Mesenchymal stem cell (in vitro differentiated cells and primary cell): ENCODE measurements around the gene FGF7.

Experiments used
- DNase-seq: peaks from one replicate; pipeline ENCODE4 v3.0.0-alpha.2; 2013
- H2AFZ ChIP-seq: one replicate; pipeline ENCODE4 v1.6.1; 2013; ENCODE audit warnings: low read depth, mild to moderate bottlenecking, control low read depth, inconsistent platforms, low read length, moderate library complexity
- H2AK5ac ChIP-seq: 2 replicates; pipeline ENCODE4 v1.6.1; 2013; ENCODE audit warnings: low read length, moderate library complexity, mild to moderate bottlenecking, inconsistent platforms; ENCODE audit not compliant: severe bottlenecking
- H2BK120ac ChIP-seq: one replicate; pipeline ENCODE4 v1.6.1; 2013; ENCODE audit warnings: low read depth, mild to moderate bottlenecking, inconsistent platforms, low read length, moderate library complexity
- H2BK12ac ChIP-seq, 2 experiments: one replicate each; pipeline ENCODE4 v1.6.1; 2013; ENCODE audit warnings: inconsistent platforms in 2 of 2, low read length in 2 of 2, mild to moderate bottlenecking in 2 of 2, moderate library complexity in 2 of 2, control low read depth in 1 of 2
- H2BK15ac ChIP-seq: one replicate; pipeline ENCODE4 v1.6.1; 2013; ENCODE audit warnings: mild to moderate bottlenecking, low read depth, inconsistent platforms; ENCODE audit not compliant: poor library complexity, severe bottlenecking
- H2BK5ac ChIP-seq: 2 replicates; pipeline ENCODE4 v1.6.1; 2013; ENCODE audit warnings: low read depth, mild to moderate bottlenecking, low read length, control low read depth, inconsistent platforms; ENCODE audit not compliant: poor library complexity, severe bottlenecking
- H3K14ac ChIP-seq, 2 experiments: one replicate each; pipeline ENCODE4 v1.6.1; 2013; ENCODE audit warnings: inconsistent platforms in 2 of 2, low read length in 2 of 2, control low read depth in 1 of 2, mild to moderate bottlenecking in 1 of 2, moderate library complexity in 1 of 2
- H3K18ac ChIP-seq, 2 experiments: one replicate each; pipeline ENCODE4 v1.6.1; 2013; ENCODE audit warnings: inconsistent platforms in 2 of 2, low read length in 2 of 2, control low read depth in 1 of 2, low read depth in 1 of 2, mild to moderate bottlenecking in 1 of 2
- H3K23ac ChIP-seq, 2 experiments: one replicate each; pipeline ENCODE4 v1.6.1; 2013; ENCODE audit warnings: inconsistent platforms in 2 of 2, low read length in 2 of 2, mild to moderate bottlenecking in 2 of 2, moderate library complexity in 2 of 2, control low read depth in 1 of 2
- H3K27ac ChIP-seq: 2 replicates; pipeline ENCODE4 v1.5.1; 2013; ENCODE audit warnings: mild to moderate bottlenecking, moderate library complexity, low read length, control low read depth, inconsistent platforms; ENCODE audit not compliant: poor library complexity, severe bottlenecking
- H3K27me3 ChIP-seq, 2 experiments: 2 replicates each; pipeline versions ENCODE4 v1.6.1 to v1.7.0; 2013; ENCODE audit warnings: low read length in 2 of 2, mild to moderate bottlenecking in 2 of 2, moderate library complexity in 2 of 2, control low read depth in 1 of 2, inconsistent platforms in 1 of 2; ENCODE audit not compliant: control insufficient read depth in 1 of 2, insufficient read depth in 1 of 2
- H3K36me3 ChIP-seq, 2 experiments: 2 replicates each; pipeline versions ENCODE4 v1.6.1 to v1.7.0; 2013; ENCODE audit warnings: low read length in 2 of 2, control low read depth in 1 of 2, inconsistent platforms in 1 of 2, low read depth in 1 of 2, mild to moderate bottlenecking in 1 of 2; ENCODE audit not compliant: insufficient read depth in 2 of 2, control insufficient read depth in 1 of 2
- H3K4ac ChIP-seq, 2 experiments: one replicate each; pipeline ENCODE4 v1.6.1; 2013; ENCODE audit warnings: inconsistent platforms in 2 of 2, low read length in 2 of 2, mild to moderate bottlenecking in 2 of 2, moderate library complexity in 2 of 2, control low read depth in 1 of 2, low read depth in 1 of 2
- H3K4me1 ChIP-seq: 2 replicates; pipeline ENCODE4 v1.6.1; 2013; ENCODE audit warnings: low read depth, low read length, control low read depth; ENCODE audit not compliant: control insufficient read depth, insufficient read depth
- H3K4me2 ChIP-seq: 2 replicates; pipeline ENCODE4 v1.6.1; 2013; ENCODE audit warnings: low read length, mild to moderate bottlenecking, inconsistent platforms; ENCODE audit not compliant: poor library complexity, severe bottlenecking
- H3K4me3 ChIP-seq, 2 experiments: 2 replicates each; pipeline versions ENCODE4 v1.5.1 to v1.7.0; 2013; ENCODE audit warnings: low read length in 2 of 2, mild to moderate bottlenecking in 2 of 2, control low read depth in 1 of 2, low read depth in 1 of 2; ENCODE audit not compliant: insufficient read depth in 1 of 2
- H3K79me1 ChIP-seq: replicated peaks from 2 replicates; pipeline ENCODE4 v1.6.1; 2013; ENCODE audit warnings: mild to moderate bottlenecking, control low read depth, low read length, inconsistent platforms; ENCODE audit not compliant: poor library complexity, severe bottlenecking
- H3K9ac ChIP-seq: 2 replicates; pipeline ENCODE4 v1.7.0; 2013; ENCODE audit warnings: mild to moderate bottlenecking, low read length, moderate library complexity
- H3K9me3 ChIP-seq: 2 replicates; pipeline ENCODE4 v1.7.0; 2013; ENCODE audit warnings: mild to moderate bottlenecking, low read length; ENCODE audit not compliant: control insufficient read depth
- H4K8ac ChIP-seq: one replicate; pipeline ENCODE4 v1.6.1; 2013; ENCODE audit warnings: inconsistent platforms, mild to moderate bottlenecking, low read length, moderate library complexity
- H4K91ac ChIP-seq: one replicate; pipeline ENCODE4 v1.6.1; 2013; ENCODE audit warnings: mild to moderate bottlenecking, low read length, inconsistent platforms
- WGBS: methylation state at CpG from one replicate; pipeline ENCODE4 v1.1.7; 2013; ENCODE audit warnings: mixed read lengths; 5-methylcytosine and 5-hydroxymethylcytosine counted together

Gene FGF7

GRCh38 chr15:49410641-49411040 is 12.4 kb upstream of the FGF7 start:
- no peaks in the 10 kb centered on the region for H3K4me1 ChIP-seq
- H4K8ac ChIP-seq = no peak overlapping the region
- no peaks in the 10 kb centered on the region for H3K79me1 ChIP-seq
- H3K27me3 ChIP-seq = no peaks in the 10 kb centered on the region
- H3K4ac ChIP-seq = no peak overlapping the region
- H3K18ac ChIP-seq = no peak overlapping the region
- no peak overlapping the region for H2BK15ac ChIP-seq
- H3K27ac ChIP-seq = no peak overlapping the region
- H4K91ac ChIP-seq = no peak overlapping the region
- H2BK5ac ChIP-seq = no peak overlapping the region
- DNase-seq = no peak
- H2BK12ac ChIP-seq = no peak overlapping the region
- H2AFZ ChIP-seq = no peak overlapping the region
- H2AK5ac ChIP-seq = no peak overlapping the region
- no peak overlapping the region for H2BK120ac ChIP-seq
- H3K9ac ChIP-seq = no peak overlapping the region
- no peaks in the 10 kb centered on the region for H3K36me3 ChIP-seq
- no peaks in the 10 kb centered on the region for H3K9me3 ChIP-seq
- H3K4me3 ChIP-seq = no peak overlapping the region
- no peak overlapping the region for H3K23ac ChIP-seq
- H3K4me2 ChIP-seq = no peak overlapping the region
- no peak overlapping the region for H3K14ac ChIP-seq

- H2BK15ac ChIP-seq = no peak overlapping the region
- no peaks in the 10 kb centered on the region for H3K4me1 ChIP-seq
- H3K9me3 ChIP-seq = no peaks in the 10 kb centered on the region
- no peaks in the 10 kb centered on the region for H3K79me1 ChIP-seq
- no peak overlapping the region for H2BK120ac ChIP-seq
- no peak overlapping the region for H3K18ac ChIP-seq
- H3K23ac ChIP-seq = no peak overlapping the region
- no peaks in the 10 kb centered on the region for H3K27me3 ChIP-seq
- no peak overlapping the region for H3K9ac ChIP-seq
- no peak overlapping the region for H4K91ac ChIP-seq
- H2BK5ac ChIP-seq = no peak overlapping the region
- H3K4ac ChIP-seq = no peak overlapping the region
- H3K27ac ChIP-seq = no peak overlapping the region
- no peak overlapping the region for H3K4me2 ChIP-seq
- no peak overlapping the region for H2AFZ ChIP-seq
- no peak overlapping the region for H2AK5ac ChIP-seq
- no peak overlapping the region for H4K8ac ChIP-seq
- DNase-seq = no peak
- H3K14ac ChIP-seq = no peak overlapping the region
- no peak overlapping the region for H2BK12ac ChIP-seq
- no peak overlapping the region for H3K4me3 ChIP-seq
- no peaks in the 10 kb centered on the region for H3K36me3 ChIP-seq
Measured at GRCh38 chr15:49412797-49413196, 10.2 kb upstream of the FGF7 start.

GRCh38 chr15:49415149-49415548 is 7.9 kb upstream of the FGF7 start:
- Histone ChIP-seq H3K18ac (no peak overlapping the region), H3K79me1 (no peaks in the 10 kb centered on the region), H3K4ac (no peak overlapping the region), H2AFZ (no peak overlapping the region), H4K8ac (no peak overlapping the region), H3K14ac (no peak overlapping the region), H3K9me3 (no peaks in the 10 kb centered on the region), H4K91ac (no peak overlapping the region), H2BK5ac (no peak overlapping the region), H3K9ac (no peak overlapping the region), H2BK120ac (no peak overlapping the region), H3K4me1 (no peaks in the 10 kb centered on the region), H3K27ac (no peak overlapping the region), H3K4me3 (no peak overlapping the region), H3K4me2 (no peak overlapping the region), H3K23ac (no peak overlapping the region), H2AK5ac (no peak overlapping the region), H2BK12ac (no peak overlapping the region), H3K27me3 (no peaks in the 10 kb centered on the region), H2BK15ac (no peak overlapping the region), H3K36me3 (no peaks in the 10 kb centered on the region)
- peak; percentile 53 for DNase-seq

GRCh38 chr15:49415638-49416037 is 7.4 kb upstream of the FGF7 start:
- Histone ChIP-seq H3K4ac (no peak overlapping the region), H3K9ac (no peak overlapping the region), H3K79me1 (no peaks in the 10 kb centered on the region), H2BK120ac (no peak overlapping the region), H3K14ac (no peak overlapping the region), H3K18ac (no peak overlapping the region), H3K9me3 (no peaks in the 10 kb centered on the region), H3K23ac (no peak overlapping the region), H3K4me1 (no peaks in the 10 kb centered on the region), H3K4me3 (no peak overlapping the region), H3K27ac (no peak overlapping the region), H2AK5ac (no peak overlapping the region), H3K4me2 (no peak overlapping the region), H3K27me3 (no peaks in the 10 kb centered on the region), H2BK5ac (no peak overlapping the region), H2AFZ (no peak overlapping the region), H2BK12ac (no peak overlapping the region), H4K91ac (no peak overlapping the region), H3K36me3 (no peaks in the 10 kb centered on the region), H2BK15ac (no peak overlapping the region), H4K8ac (no peak overlapping the region)
- DNase-seq = peak; percentile 92
- 0% methylated on average over 1 of the region's 1 CpG for WGBS
